NCI-H1436 treated with DMSO at 0.1 percent for 48 hours (cell line): ENCODE data around the gene CTXND1.

Experiments
- DNase-seq: peaks from one replicate; lab custom pipeline; 2025; lab: John Stamatoyannopoulos, UW

Gene CTXND1

DNA sequence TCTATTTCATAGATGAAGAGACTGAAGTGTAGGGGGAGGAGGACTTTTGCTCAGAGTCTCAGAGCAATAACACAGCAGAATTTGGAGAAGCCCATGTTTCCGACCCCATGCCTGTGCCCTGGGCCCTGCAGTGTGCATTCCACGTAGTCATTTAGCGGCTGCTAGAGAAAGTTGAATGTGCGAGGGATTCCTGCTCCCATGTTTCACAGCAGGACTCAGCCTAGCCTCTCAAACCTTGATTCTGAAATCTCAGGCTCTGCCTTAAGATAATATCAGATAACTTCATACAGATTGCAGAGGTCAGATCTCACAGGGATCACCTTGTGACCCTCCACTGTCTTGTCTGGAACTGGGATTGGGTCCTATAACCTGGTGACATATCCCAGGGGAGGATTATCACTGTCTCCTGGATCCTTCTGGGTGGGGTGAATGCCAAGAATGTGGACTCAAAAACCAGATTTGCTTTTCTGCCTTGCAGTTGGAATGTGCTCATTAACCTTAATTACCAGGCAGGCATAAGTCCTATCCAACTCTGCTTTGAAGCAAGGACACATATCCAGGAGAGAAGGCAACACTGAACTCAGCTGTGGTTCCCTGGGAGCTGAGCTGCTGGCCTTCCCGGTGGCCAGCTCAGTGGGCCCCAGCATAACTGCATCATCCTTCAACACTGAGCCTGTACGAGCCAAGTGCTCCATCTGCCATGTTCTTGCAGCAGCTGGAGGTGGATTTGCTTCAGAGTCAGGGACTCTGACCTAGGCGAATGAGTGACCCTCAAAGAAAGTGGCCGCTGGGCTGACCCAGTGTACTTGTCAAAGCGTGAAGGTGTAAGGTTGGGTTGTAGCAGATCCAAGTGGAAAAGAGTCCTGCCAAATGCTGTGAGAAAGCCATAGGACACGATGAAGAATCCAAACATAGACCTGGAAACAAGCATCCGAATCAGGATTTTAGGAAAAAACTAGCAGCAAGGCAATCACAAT lies 43.0 kb downstream of the CTXND1 start:
- DNase-seq, result no peak

DNA sequence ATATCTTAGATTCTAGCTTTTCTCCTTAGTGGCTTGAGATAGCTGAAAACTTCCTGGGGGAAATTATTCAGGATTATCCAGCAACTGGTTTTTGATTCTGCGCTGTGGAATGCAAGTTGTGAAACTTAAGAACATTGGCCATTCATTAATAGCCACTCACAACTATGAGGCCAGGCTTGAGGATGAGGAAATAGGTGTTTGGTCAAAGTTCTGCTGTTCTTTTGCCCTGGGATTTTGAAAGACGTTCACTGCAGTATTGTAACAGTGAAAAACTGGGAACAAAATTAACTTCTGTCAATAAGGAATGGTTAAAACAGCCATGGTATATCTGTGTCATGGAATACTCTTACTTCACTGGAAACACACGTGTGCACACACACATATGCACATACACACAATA lies 44.1 kb downstream of the CTXND1 start:
- DNase-seq, result no peak

DNA sequence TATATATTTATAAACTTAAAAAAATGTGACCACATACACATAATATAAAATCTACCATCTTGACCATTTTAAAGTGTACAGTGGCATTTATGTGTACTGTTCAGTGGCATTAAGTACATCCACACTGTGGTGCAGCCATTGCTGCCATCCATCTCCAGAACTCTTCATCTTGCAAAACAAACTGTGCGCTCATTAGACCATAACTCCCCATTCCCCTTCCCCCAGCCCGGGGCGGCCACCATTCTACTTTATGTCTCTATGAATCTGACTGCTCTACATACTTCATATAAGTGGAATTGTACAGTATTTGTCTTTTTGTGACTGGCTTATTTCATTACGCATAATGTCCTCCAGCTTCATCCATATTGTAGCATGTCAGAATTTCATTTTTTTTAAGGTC lies 47.8 kb downstream of the CTXND1 start:
- DNase-seq, result no peak

DNA sequence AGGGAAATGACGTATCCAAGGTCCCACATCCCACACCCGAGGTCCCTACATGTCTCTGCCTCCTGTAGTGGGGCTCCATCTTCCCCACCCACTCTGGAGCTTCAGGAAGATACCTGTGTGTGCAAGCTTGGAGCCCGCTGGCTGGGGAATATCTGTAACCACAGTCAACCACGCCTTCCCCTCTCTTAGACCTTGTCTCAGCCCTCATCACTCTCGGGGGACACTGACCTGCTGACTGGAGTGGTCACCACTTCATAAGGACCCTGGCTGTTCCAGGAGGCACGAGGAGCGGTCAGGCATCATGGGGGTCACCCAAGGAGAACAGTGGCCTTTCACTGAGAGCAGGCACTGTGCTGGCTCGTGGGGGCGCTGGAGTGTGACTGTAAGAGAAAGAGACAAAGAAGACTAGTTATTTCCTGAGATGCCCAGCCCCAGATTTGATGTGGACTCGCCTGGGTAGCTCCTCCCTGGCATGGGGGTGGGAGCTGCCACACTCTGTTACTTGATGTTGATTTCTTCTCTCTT lies 48.6 kb downstream of the CTXND1 start:
- DNase-seq, result no peak

DNA sequence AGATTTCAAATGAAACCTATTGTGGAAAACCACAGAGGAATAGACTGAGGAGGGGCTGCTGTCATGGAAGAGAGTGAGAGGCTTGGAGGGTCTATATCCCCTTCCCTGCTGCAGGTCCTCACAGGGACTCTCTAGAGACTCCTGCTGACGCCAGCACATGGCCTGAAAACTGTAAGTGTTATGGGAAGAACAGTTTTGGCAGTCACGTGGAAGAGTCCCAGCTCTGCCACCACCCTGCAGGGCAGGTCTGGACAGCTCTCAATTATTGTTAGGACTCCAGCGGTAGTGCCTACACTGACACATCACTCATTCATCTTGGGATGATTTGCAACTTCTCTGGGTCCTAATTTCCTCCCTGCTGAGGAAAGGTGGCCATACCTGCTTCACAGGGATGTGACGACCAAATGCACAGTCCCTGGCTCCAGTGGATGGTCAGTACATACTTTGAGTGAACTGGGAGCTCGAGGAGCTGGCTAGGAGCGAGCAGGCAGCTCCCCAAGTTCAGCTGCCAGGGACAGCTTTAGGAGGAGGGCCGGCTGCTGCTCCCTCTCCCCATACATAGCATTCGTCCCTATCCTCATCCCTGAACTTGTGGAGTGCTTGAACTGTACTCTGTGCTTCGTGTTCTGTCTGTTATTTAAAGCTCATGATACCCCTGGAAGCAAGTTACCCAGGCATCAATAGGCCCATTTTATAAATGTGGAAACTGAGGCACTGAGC lies 49.2 kb downstream of the CTXND1 start:
- no peak for DNase-seq

DNA sequence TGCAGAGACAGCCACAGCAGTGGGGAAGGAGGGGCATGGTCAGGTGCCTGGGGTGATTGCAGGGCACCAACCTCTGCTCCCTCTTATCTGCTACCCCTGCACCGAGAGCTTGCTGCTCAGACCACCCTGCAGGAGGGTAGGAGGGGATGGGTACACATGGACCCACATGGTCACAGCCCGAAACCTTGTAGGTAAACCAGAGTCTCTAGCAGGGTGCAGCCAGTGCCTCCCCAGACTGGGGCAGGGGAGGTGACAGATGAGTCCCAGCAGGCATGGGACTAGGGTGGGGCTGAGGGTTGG lies 50.0 kb downstream of the CTXND1 start:
- DNase-seq, result no peak

DNA sequence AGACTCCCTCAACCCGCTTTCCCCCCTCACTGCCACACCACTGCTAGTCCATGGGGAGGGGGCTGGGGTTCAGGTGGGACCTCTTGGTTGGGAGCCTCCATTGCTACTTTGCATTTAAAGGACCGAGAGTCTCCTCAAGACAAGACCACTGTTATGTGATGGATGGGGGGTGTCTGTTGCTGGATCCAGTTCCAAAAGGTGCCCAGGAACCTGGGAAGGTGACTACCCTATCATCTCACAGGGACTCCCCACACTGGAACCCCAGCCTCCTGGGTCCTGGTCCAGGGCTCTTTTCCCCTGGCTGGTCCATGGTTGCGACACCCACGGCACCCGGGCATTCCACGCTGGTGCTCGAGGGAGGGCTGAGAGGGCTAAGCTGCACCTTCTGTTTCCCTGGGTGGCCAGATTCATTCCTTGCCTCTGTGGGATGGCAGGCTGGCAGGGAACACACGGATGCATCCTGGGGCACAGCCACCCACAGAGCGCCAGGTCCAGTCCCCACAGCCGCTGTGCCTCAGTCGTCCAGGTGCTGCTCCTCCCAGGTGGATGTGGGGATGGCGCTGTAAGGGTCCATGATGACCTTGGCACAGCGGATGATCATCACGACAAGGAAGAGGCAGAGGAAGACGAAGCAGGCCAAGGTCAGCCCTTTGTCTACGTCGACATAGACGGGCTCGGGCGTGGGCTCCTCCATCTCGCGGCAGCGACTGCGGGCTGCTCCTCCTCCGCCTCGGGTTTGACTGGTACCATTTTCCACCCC lies 50.6 kb downstream of the CTXND1 start:
- no peak for DNase-seq

DNA sequence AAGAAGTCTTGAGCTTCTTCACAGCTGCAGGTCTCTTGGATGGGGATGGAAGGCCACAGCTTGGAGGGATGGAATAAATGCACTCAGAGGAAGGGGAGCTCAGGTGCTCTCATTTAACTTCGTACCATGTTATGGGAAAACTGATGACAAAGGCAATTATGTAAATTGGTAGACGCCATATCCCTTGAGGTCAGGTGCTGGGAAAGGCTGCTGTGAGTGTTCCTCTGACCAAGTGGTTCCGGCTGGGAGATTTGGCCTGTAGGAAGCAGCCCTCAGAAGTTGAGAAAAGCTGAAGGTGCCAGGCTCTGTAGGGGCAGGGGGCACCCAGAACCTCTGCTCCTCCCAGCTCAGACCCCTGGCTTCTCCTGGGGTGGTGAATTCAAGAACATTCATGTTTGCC lies 52.1 kb downstream of the CTXND1 start:
- no peak for DNase-seq

DNA sequence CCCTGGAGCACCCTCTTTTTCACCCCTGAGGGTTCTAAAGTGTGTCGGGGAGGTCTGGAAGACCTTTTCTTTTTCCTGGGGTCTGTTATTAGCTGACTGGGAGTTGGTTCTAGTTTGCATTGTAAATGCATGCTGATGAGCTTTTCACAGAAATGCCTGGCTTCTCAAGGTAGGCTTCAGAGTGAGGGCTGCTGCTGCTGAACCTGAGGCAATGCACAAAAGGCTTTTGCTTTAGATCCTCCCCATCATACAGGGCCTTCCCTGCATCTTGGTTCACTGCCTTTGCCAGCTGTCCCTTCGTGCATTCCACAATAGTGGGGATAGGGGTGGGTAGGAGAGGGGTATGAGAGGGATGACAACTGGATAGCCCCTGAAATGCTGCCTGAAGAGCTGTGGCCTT lies 52.6 kb downstream of the CTXND1 start:
- no peak for DNase-seq

DNA sequence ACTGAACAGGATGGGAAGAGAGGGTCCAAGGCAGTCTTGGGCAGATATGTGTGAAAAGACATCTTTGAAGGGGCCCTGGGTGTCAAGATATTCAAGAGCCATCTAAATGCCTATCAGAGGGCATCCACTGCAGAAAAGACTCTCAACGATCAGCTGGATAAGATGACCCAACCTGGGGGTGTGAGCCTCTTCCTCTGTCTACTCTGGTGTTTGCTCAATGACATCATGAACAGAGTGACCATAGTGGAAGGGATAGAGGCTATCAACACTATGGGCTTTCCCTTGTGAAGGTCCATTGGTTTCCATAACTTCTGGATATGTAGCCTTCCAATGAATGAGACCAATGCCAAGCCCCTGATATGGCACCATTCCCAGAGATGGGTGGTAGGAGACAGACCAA lies 57.1 kb downstream of the CTXND1 start:
- no peak for DNase-seq

DNA sequence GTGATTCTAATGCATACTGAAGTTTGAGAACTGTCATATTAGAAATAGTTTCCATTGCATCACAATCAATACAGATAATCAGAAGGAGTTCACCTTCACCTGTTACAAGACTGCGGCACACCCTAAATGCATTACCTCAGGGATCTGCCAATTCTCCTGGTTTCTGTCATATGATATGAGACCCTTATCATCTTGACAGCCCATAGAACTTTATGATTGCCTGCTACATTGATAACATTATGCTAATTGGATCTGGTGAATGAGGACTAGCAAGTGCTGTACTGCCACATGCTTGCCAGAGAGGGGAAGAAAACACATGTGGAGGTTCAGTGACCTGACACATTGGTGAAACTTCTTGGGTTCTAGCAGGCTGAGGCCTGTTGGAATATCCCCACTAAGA lies 57.8 kb downstream of the CTXND1 start:
- no peak for DNase-seq

DNA sequence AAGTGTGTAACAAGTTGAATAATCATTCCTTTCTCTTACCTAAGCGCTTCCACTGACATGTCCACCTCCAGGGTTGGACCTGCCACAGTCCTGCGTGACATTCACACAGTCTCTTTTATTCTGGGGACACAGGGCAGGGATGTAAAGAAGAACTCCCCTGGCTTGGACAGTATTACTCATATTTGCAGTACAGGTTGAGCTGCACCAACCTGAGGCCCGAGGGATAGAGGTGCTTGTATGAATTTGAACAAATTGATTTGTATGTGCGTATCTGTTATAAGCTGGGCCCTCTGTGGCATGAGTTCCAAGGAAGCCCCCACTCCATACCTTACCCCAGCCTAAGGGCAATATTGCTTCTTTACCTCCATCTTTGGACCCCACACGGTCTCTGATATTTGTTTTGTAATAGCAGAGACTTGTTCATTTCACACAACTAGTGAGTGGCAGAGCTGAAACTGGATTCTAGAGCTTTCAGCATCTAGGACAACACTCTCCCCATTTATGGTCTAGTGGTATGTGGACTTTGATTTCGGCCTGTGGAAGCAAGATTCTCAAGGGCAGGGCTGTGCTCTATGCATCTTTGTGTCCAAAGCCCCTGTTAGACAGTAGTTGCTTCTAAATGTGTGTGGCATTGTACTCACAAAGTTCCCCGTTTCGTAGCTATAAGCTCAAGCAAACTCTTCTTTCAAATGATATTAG lies 60.0 kb downstream of the CTXND1 start:
- DNase-seq, result no peak

DNA sequence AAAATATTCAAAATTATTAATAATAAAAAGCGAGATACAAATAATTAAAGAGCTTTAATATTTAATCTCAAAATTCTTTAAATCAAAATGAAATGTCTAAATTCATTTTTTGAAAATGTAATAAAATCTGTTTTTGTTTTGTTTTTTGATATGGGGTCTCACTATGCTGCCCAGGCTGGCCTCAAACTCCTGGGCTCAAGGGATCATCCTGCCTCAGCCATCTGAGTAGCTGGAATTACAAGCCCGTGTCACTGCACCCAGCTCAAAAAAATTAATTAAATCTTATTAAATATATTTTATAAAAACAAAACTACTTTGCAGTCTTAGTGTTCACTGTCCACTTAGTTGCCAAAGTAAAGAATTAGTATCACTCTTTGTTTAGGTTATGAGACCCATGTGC lies 60.8 kb downstream of the CTXND1 start:
- no peak for DNase-seq

DNA sequence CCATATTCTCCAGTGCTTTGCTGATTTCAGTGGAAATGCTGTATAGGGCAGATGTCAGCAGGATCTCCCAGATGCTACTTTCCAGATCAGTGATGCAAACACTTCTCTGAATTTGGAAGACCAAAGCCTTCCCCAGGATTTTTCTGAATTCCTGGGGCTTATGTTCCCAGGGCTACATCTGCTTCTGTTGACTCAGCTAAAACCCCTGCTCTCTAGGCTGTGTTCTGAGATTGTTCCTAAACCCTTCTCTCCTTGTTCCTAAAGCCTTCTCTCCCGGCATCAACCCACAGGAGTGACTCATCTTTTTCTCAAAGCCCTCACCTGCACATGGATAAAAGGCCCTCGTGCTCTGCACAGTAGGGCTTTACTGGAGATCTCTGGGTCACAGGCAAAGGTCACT lies 63.8 kb downstream of the CTXND1 start:
- no peak for DNase-seq

DNA sequence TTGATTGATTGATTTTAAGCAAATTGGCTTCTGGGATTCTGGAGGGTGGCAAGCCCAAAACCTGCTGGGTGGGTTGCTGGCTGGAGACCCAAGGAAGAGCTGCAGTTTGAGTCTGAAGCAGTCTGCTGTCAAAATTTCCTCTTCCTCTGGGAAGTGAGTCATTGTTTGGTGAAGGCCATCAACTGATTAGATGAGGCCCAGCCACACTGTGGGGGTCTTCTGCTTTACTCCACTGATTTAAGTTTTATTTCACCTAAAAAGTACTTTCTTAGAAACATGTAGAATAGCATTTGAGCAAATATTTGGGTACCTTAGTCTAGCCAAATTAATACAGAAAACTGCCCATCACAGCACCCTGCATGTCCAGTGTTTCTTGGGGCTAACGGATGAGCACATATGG lies 65.4 kb downstream of the CTXND1 start:
- no peak for DNase-seq

DNA sequence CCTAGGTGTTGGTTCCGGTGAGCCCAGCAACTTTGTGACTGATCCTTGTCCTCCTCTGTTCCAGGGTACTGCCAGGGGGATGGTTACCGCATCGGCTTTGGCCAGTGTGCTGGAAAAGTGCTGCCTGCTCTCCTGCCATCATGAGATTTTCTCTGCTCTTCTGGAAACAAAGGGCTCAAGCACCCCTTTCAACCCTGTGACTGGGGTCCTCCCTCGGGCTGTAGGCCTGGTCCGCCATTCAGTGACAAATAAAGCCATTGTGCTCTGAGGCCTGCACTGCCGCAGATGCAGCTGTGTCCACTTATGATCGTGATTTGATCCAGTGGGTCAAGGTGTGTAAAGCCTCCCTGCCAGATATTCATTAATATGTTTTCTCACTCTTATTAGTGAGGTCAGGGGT lies 65.9 kb downstream of the CTXND1 start:
- DNase-seq, result no peak

DNA sequence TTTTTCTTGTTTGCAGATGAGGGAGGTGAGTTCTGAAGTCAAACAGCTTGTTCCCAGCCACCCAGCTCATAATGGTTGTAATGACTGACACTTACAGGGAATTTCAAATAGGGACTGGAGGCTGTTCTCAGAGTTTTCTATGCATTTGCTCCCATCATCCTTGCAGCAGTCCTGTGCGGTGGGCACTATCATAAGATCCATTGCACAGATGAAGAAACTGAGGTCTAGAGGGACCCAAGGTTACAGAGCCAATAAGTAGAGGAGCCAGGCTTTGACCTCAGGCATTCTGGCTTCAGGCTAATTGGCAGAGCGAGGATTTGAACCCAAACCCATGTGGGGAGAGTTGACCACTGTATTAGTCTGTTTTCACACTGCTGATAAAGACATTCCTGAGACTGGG lies 66.9 kb downstream of the CTXND1 start:
- DNase-seq, result no peak

DNA sequence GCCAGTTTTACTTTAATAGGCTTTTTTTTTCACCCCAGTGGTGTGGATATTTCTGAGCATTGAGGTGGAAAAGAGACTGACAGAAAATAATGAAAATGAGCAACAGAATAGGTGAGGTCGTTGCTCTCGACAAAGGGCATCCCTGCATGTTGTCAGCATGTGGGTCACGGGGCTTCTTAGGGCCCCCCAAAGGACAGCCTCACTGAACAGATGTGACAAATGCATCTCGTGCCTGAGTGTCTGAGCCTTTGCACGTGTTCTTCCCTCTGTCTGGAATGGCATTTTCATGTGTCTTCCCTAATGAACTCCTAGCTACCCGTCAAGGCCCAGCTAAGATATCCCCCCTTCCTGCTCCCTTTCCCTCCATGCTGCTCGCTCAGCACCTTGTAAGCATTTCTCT lies 67.5 kb downstream of the CTXND1 start:
- DNase-seq, result no peak

DNA sequence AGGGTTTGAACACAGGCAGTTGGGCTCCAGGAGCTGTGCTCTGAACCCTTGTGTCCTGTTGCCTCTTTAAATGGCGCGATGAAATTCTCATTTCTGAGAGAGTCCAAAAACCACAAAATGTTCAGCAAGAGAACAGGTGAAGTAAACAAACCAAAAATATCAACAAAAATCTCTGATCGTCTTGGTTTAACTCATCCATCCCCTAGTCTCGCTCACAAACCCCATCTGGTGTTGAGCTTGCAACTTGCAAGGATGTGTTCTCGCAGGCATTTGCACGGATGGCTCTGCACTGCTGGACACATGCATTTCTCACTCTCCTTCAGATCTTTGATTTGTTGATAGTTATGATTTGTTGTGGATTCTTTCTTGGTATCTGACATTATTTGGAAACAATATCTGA lies 68.1 kb downstream of the CTXND1 start:
- DNase-seq, result no peak

DNA sequence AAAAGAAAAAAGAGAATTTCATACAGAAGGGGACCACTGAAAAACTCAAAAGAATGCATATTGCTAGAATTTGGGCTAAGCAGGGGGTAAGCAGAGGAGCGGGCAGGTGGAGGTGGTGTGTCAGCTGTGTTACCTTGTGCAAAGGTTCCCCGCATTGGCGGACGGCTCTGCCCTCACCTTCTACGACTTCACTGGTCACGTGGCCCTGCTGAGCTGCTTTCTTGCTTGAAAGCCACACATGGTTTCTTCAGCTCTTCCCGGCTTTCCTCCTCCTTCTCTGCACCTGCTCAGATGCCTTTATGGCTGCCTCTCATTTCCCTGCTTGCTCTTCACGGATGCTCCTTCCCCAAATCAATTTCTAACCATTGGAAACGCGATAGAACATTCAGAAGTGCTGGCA lies 68.7 kb downstream of the CTXND1 start:
- DNase-seq, result no peak

DNA sequence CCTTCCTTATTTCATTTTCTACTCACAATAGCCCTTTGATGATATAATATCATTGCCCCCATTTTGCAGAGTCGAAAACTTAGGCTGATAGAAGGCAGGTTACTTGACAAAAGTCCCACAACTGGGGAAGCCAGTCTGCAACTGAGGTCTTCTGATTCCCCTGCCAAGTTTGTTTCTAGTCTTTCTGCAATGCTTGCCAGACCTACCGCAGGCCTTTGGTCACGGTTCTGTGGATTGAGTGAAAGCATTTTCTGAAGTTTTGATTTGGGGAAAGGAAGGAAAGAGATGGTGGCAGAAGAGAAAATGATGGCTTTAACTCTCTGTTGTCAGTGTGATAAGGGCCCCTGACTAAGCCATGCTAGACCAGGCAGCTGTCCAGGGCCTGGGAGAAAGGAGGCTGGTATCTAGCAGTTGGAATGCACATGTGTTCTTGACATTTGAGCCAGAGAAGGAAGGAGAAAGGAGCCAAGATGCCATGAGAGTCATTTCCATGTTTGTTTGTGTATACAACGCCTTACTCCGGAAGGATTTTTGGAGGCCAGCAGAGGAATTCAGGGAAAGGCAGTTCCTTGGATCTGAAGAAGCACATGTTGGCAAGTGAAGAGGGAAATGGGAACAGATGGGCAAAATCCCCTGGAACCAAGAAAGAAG lies 69.3 kb downstream of the CTXND1 start:
- DNase-seq, result no peak

DNA sequence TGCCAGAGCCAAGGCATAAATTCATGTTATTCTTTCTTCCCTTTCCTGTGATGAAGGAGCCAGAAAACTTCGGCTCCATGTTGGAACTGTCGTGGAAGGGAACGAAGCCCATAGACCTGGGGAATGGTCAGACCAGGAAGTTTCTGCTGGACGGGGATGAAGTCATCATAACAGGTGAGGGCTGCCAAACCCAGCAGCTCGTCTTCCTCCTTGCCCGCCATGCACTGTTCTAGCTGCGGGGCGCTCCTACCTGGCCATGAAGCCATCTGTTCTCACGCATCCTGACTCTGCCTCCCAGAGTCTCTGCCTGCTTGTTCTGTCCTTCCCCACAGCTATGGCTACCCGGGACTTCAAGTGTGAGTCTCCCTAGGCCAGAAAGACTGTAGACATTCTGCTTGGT lies 71.0 kb downstream of the CTXND1 start:
- DNase-seq, result no peak
